GM23248 (cell line): ENCODE data around the gene ARSI.

Experiments
- EZH2 ChIP-seq: fragments of 200-600 bp; sonication (generic); IDR thresholded peaks from 2 replicates; pipeline ENCODE4 v1.6.1; 2018; ENCODE audit warnings: antibody characterized with exemption, mild to moderate bottlenecking; ENCODE audit not compliant: insufficient read depth, poor library complexity, severe bottlenecking
- EZH2phosphoT487 ChIP-seq: fragments of 200-600 bp; sonication (generic); IDR thresholded peaks from 2 replicates; pipeline ENCODE4 v1.6.1; 2018; ENCODE audit warnings: antibody characterized with exemption, moderate library complexity, mild to moderate bottlenecking, low read depth; ENCODE audit not compliant: insufficient read depth

DNA sequence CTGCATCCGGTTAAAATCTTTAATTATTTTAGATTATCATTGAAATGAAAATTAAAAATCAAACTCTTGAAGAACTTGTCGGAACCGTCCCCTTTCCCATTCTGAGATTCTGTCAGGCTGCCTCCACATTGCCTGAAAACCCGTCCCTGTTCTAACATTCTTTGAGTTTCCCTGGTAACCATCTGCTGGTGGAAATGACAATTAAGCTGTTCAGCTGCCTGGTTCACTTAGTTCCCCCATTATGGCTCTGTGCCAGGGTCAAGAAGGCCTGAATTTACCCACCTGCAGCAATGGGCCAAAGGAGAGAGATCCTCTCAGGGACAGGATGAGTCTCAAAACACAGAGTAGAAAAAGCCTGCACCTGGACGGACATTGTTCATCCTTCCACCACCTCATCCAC is 43.0 kb upstream of the ARSI start:
- TF ChIP-seq EZH2 (no peak), EZH2phosphoT487 (no peak)
